HepG2 (cell line): Measurements from ENCODE around the gene NUBP2. TPM values are rescaled to one million over a fixed set of nuclear protein-coding genes. Genes with fewer than 3 reads are reported as not detected.

Experiments
- EEA1 ChIP-seq: sonication (generic); formaldehyde crosslinking; IDR thresholded peaks from 2 replicates; pipeline ENCODE4 v1.5.1; 2020; ENCODE audit warnings: mild to moderate bottlenecking, missing genetic modification reagents, borderline replicate concordance
- GATA4 ChIP-seq: sonication (generic); IDR thresholded peaks from 2 replicates; pipeline ENCODE4 v1.6.1; 2016; ENCODE audit warnings: antibody characterized with exemption, low read depth, borderline replicate concordance
- HHEX ChIP-seq: IDR thresholded peaks from 2 replicates; pipeline ENCODE4 v1.6.1; 2016; ENCODE audit warnings: control low read depth
- KAT2B ChIP-seq: fragments of 150-350 bp; IDR thresholded peaks from 2 replicates; pipeline ENCODE4 v1.6.1; 2014; ENCODE audit warnings: low read depth, low read length, borderline replicate concordance
- MXI1 ChIP-seq: IDR thresholded peaks from 3 replicates; pipeline ENCODE4 v1.6.1; 2012; ENCODE audit warnings: low read depth, low read length, inconsistent platforms, borderline replicate concordance
- SALL1 ChIP-seq: sonication (generic); formaldehyde crosslinking; IDR thresholded peaks from 2 replicates; pipeline ENCODE4 v1.8.0; 2022; ENCODE audit warnings: mild to moderate bottlenecking, missing genetic modification reagents
- ZBTB38 ChIP-seq: sonication (generic); formaldehyde crosslinking; IDR thresholded peaks from 2 replicates; pipeline ENCODE4 v1.5.1; 2020; ENCODE audit warnings: mild to moderate bottlenecking, missing genetic modification reagents
- ZEB1 ChIP-seq: IDR thresholded peaks from 2 replicates; pipeline ENCODE4 v1.6.1; 2012; ENCODE audit warnings: mild to moderate bottlenecking, low read depth, inconsistent platforms; ENCODE audit not compliant: insufficient replicate concordance
- ZMAT3 ChIP-seq: sonication (generic); formaldehyde crosslinking; conservative IDR thresholded peaks from 2 replicates; pipeline ENCODE4 v1.7.0; 2021; ENCODE audit warnings: missing genetic modification reagents
- ZNF331 ChIP-seq: sonication (generic); formaldehyde crosslinking; IDR thresholded peaks from 2 replicates; pipeline ENCODE4 v1.4.0; 2020; ENCODE audit warnings: missing genetic modification reagents
- ZNF546 ChIP-seq: sonication (generic); formaldehyde crosslinking; conservative IDR thresholded peaks from 2 replicates; pipeline ENCODE4 v1.8.1; 2023; ENCODE audit warnings: mild to moderate bottlenecking, missing genetic modification reagents
- polyA plus RNA-seq, 8 experiments: library from polyadenylated mRNA; depleted of rRNA in 3 of 8; stranded (reverse) in 7 of 8; unstranded in 1 of 8; fragments of >200 nt; fragmentation: Illumina TruSeq in 4 of 8; extraction: Trizol in 4 of 8; gene quantifications; 2 replicates each; pipeline versions ENCODE4 v1.2.1 to v1.2.3, GENCODE V29; 2011 to 2016; ENCODE audit warnings: low read depth in 4 of 8, missing spikeins in 1 of 8, mixed read lengths in 1 of 8; ENCODE audit not compliant: insufficient read depth in 1 of 8
- total RNA-seq, 5 experiments: library from RNA; depleted of rRNA; stranded (reverse); fragments of >200 nt; fragmentation: Illumina TruSeq; extraction: Trizol; gene quantifications; 2 replicates each; pipeline ENCODE4 v1.2.3, GENCODE V29; 2016; ENCODE audit warnings: low read depth in 1 of 5
- TF ChIP-seq, protein P1 (sequence below): sonication (generic); formaldehyde crosslinking; IDR thresholded peaks from 2 replicates; pipeline ENCODE4 v1.4.0; 2020; ENCODE audit warnings: mild to moderate bottlenecking, missing genetic modification reagents
- TF ChIP-seq, protein P2 (sequence below): sonication (generic); formaldehyde crosslinking; IDR thresholded peaks from 2 replicates; pipeline ENCODE4 v1.5.0; 2020; ENCODE audit warnings: missing genetic modification reagents
- TF ChIP-seq, protein P3 (sequence below): sonication (generic); formaldehyde crosslinking; IDR thresholded peaks from 2 replicates; pipeline ENCODE4 v1.9.0; 2022; ENCODE audit warnings: low read depth, missing genetic modification reagents
- TF ChIP-seq, protein P4 (sequence below): sonication (generic); formaldehyde crosslinking; IDR thresholded peaks from 2 replicates; pipeline ENCODE4 v1.5.0; 2020; ENCODE audit warnings: mild to moderate bottlenecking, missing genetic modification reagents, borderline replicate concordance

Gene NUBP2
- total and polyA plus RNA-seq, 2 of the 13 experiments (the other 11 are each of a cell fraction or from before 2014, with no cell fraction given) = 25.7 to 61.5 TPM

DNA sequence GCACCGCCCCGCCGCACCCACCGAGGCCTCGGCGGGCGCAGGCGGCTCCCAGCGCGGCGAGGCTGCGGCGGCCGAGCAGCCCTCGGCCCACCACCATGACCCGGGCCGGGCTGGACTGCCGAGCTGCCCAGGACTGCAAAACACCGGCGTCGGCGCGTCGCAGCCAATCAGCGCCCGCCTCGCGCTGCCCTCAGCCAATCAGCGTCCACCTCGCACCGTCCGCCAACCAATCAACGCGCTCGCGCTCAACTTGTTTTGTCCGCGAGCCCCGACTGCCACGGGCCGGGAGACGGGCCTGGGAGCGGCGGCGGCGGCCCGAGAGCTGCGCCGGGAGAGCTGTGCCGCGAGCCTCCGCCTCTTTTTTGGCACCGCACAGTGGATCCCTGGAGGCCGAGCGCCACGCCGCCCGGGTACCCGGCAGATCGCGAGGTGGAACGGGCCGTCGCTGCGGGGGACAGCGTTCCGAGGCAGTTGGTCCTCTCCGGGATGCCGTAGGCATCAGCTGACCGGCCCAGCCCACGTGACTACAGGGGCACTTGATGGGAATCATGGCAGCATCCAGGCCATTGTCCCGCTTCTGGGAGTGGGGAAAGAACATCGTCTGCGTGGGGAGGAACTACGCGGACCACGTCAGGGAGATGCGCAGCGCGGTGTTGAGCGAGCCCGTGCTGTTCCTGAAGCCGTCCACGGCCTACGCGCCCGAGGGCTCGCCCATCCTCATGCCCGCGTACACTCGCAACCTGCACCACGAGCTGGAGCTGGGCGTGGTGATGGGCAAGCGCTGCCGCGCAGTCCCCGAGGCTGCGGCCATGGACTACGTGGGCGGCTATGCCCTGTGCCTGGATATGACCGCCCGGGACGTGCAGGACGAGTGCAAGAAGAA is 44.2 kb downstream of the NUBP2 start, which contains the start of the genes FAHD1 and HAGH (continued):
- TF ChIP-seq ZBTB38 (CRISPR knock-in tag) (peak; percentile 92; the same call in 1 of the 2 replicates), EEA1 (CRISPR knock-in tag) (peak; percentile 96), ZNF546 (CRISPR knock-in tag) (no peak), ZNF331 (CRISPR knock-in tag) (0 out of 2 replicates have a peak, but pooled peaks have one; percentile 51), GATA4 (no peak), SALL1 (peak; percentile 93), ZMAT3 (CRISPR knock-in tag) (peak; percentile 96), ZEB1 (no peak), MXI1 (peak; percentile 67; the same call in 2 of the 3 replicates), KAT2B (no peak), HHEX (CRISPR knock-in tag) (no peak)
- TF ChIP-seq, protein P1, sequence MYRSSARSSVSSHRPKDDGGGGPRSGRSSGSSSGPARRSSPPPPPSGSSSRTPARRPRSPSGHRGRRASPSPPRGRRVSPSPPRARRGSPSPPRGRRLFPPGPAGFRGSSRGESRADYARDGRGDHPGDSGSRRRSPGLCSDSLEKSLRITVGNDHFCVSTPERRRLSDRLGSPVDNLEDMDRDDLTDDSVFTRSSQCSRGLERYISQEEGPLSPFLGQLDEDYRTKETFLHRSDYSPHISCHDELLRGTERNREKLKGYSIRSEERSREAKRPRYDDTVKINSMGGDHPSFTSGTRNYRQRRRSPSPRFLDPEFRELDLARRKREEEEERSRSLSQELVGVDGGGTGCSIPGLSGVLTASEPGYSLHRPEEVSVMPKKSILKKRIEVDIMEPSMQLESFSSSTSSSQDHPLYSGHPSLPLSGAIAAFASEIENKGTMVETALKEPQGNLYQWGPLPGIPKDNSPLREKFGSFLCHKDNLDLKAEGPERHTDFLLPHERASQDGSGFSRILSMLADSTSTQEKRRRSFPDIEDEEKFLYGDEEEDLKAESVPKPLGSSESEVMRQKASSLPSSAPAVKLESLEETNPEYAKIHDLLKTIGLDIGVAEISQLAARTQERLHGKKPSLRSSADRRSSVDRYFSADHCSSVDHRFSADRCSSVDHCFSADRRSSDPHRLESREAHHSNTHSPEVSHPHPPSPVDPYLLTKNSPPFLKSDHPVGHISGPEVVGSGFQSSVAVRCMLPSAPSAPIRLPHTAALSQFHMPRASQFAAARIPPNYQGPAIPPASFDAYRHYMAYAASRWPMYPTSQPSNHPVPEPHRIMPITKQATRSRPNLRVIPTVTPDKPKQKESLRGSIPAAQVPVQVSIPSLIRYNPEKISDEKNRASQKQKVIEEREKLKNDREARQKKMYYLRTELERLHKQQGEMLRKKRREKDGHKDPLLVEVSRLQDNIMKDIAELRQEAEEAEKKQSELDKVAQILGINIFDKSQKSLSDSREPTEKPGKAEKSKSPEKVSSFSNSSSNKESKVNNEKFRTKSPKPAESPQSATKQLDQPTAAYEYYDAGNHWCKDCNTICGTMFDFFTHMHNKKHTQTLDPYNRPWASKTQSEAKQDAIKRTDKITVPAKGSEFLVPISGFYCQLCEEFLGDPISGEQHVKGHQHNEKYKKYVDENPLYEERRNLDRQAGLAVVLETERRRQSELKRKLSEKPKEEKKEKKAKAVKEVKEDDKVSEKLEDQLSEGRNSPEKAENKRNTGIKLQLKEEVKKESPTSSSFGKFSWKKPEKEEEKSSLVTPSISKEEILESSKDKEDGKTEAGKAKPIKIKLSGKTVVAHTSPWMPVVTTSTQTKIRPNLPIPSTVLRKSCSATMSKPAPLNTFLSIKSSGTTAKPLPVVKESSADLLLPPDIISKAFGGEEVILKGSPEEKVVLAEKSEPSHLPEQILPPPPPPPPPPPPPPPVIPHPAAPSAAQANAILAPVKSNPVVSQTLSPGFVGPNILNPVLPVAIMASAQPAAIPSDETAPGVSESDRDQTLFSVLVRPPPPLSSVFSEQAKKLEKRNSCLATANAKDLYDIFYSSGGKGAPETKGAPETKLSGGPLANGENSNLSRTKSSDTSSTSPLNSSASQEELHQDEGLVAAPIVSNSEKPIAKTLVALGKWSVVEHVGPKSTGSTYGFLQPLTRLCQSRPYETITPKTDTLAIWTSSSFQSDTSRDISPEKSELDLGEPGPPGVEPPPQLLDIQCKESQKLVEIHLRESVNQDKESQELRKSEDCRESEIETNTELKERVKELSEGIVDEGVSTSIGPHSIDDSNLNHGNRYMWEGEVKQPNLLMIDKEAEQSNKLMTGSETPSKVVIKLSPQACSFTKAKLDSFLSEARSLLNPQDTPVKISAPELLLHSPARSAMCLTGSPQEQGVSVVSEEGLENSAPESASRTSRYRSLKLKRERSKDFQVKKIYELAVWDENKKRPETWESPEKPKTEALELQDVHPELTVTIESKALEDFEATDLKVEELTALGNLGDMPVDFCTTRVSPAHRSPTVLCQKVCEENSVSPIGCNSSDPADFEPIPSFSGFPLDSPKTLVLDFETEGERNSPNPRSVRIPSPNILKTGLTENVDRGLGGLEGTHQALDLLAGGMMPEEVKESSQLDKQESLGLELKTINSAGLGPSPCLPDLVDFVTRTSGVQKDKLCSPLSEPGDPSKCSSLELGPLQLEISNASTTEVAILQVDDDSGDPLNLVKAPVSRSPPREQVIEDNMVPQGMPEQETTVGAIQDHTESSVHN (CRISPR knock-in tag) = peak; percentile 49; the same call in 1 of the 2 replicates
- TF ChIP-seq, protein P2, sequence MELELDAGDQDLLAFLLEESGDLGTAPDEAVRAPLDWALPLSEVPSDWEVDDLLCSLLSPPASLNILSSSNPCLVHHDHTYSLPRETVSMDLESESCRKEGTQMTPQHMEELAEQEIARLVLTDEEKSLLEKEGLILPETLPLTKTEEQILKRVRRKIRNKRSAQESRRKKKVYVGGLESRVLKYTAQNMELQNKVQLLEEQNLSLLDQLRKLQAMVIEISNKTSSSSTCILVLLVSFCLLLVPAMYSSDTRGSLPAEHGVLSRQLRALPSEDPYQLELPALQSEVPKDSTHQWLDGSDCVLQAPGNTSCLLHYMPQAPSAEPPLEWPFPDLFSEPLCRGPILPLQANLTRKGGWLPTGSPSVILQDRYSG (CRISPR knock-in tag) = 0 out of 2 replicates have a peak, but pooled peaks have one; percentile 16
- TF ChIP-seq, protein P3, sequence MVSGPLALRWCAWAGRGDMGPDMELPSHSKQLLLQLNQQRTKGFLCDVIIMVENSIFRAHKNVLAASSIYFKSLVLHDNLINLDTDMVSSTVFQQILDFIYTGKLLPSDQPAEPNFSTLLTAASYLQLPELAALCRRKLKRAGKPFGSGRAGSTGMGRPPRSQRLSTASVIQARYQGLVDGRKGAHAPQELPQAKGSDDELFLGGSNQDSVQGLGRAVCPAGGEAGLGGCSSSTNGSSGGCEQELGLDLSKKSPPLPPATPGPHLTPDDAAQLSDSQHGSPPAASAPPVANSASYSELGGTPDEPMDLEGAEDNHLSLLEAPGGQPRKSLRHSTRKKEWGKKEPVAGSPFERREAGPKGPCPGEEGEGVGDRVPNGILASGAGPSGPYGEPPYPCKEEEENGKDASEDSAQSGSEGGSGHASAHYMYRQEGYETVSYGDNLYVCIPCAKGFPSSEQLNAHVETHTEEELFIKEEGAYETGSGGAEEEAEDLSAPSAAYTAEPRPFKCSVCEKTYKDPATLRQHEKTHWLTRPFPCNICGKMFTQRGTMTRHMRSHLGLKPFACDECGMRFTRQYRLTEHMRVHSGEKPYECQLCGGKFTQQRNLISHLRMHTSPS = peak; percentile 82
- TF ChIP-seq, protein P4, sequence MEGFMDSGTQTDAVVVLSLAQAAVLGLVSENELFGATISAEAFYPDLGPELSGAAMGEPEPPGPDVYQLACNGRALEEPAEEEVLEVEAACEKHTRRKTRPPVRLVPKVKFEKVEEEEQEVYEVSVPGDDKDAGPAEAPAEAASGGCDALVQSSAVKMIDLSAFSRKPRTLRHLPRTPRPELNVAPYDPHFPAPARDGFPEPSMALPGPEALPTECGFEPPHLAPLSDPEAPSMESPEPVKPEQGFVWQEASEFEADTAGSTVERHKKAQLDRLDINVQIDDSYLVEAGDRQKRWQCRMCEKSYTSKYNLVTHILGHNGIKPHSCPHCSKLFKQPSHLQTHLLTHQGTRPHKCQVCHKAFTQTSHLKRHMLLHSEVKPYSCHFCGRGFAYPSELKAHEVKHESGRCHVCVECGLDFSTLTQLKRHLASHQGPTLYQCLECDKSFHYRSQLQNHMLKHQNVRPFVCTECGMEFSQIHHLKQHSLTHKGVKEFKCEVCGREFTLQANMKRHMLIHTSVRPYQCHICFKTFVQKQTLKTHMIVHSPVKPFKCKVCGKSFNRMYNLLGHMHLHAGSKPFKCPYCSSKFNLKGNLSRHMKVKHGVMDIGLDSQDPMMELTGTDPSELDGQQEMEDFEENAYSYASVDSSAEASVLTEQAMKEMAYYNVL (CRISPR knock-in tag) = peak; percentile 89
